Colonic mucosa (tissue), 4 donors: ENCODE data around the gene SYT1. TPM values are rescaled to one million over a fixed set of nuclear protein-coding genes. Genes with fewer than 3 reads are reported as not detected.

ENCODE experiments used
- DNase-seq: peaks from one replicate; pipeline ENCODE4 v3.0.0-alpha.2; 2020
- H3K27ac ChIP-seq: fragments of 200-600 bp; one replicate; pipeline ENCODE4 v1.8.0; 2021
- H3K27me3 ChIP-seq: fragments of 200-600 bp; one replicate; pipeline ENCODE4 v1.8.0; 2021
- H3K36me3 ChIP-seq: fragments of 200-600 bp; one replicate; pipeline ENCODE4 v1.8.0; 2021
- H3K4me1 ChIP-seq: fragments of 200-600 bp; one replicate; pipeline ENCODE4 v1.8.0; 2021; ENCODE audit warnings: mild to moderate bottlenecking
- H3K4me3 ChIP-seq: fragments of 200-600 bp; one replicate; pipeline ENCODE4 v1.8.0; 2021
- H3K9ac ChIP-seq, 2 donors: one replicate each; pipeline ENCODE4 v1.7.0; 2013; ENCODE audit warnings: control low read depth in 2 of 2, low read depth in 2 of 2, low read length in 2 of 2
- H3K9me3 ChIP-seq: fragments of 200-600 bp; one replicate; pipeline ENCODE4 v1.8.0; 2021
- CTCF ChIP-seq: fragments of 200-600 bp; IDR thresholded peaks from one replicate; pipeline ENCODE4 v1.8.0; 2022; ENCODE audit warnings: antibody characterized with exemption, mild to moderate bottlenecking
- intact Hi-C: fragments of 100-400 bp; cut with DNase I; formaldehyde crosslinking; loops from one replicate; pipeline ENCODE4 v1.14.1; 2022
- total RNA-seq, 2 donors: library from RNA; stranded (reverse); fragmentation: NEBNext Ultra II Directional in 1 of 2; extraction: Animal tissue kit (Norgen Biotek cat#: 25700) in 1 of 2; gene quantifications; one replicate each; pipeline ENCODE4 v1.2.1, GENCODE V29; 2021
- donor health status: healthy.
- donor health status: DM: no; HTN: no; CAD: no.
- donor health status: DM: no; HTN: no; CAD: no.

SYT1 gene
- total RNA-seq, 2 donors from 2014 or later, result 0.94 to 3.2 TPM

DNA sequence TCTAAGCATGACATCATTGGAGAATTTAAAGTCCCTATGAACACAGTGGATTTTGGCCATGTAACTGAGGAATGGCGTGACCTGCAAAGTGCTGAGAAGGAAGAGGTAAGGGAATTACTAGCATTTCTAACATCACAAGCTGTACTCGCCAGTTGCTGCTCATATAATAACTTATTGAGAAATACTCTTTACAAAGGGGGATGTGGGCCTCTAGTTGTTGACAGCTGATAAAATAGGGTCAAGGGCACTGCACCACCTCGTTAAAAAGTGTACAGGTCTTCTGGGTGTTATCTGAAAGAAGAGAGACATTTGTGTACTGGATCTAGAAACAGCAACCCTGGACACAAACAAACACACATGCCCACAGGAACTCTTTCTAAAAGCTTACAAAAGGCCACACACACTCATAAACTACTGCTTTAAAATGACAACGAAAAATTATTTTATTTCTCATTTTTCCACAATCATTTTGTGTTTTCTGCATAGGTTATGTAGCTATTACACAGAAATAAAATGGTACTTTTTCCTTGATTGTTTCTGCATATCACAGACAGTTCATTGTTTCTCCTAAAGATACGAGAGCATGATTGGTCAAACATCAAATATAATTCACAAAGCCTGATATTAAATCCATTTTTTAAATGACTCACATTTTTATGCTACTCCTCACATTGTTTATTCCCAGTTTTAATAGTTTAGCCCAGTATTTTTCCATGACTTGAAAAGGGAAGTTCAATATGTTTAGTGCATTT lies 435.0 kb downstream of the SYT1 start:
- intact Hi-C loops, result no loop called here

GRCh38 chr12:79300199-79300568 lies 435.6 kb downstream of the SYT1 start:
- intact Hi-C loops, result no loop called here
- TF ChIP-seq CTCF, result no peak

More for the DNA sequence above, 435.0 kb downstream of the SYT1 start:
- no peak overlapping the region for H3K27ac ChIP-seq
- no peak overlapping the region for H3K9ac ChIP-seq
- no peak for TF ChIP-seq CTCF
- H3K4me1 ChIP-seq, result no peaks in the 10 kb centered on the region
- no peak overlapping the region for H3K4me3 ChIP-seq
- H3K36me3 ChIP-seq, result no peaks in the 10 kb centered on the region
- DNase-seq, result no peak
- H3K27me3 ChIP-seq, result no peaks in the 10 kb centered on the region
- H3K9me3 ChIP-seq, result no peaks in the 10 kb centered on the region

DNA sequence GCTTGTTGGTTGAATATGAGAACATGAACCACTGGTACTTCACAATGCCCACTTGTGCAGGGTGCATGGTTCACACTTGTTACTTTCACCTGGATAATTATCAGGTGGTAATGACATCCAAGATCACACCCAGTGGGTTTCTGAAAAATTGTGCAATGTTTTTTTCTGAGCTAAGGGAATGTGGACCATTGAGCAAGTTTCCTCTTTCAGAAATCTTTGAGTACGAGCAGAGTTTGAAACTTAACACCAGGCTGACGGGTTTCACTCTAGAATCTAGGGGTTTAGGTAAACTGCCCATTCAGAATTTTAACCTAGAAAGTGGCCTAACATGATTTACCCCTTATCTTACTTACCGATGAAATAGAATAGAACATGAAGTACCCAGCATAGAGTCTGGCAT lies 436.6 kb downstream of the SYT1 start:
- no peak overlapping the region for H3K27ac ChIP-seq
- no peak overlapping the region for H3K4me3 ChIP-seq
- no peaks in the 10 kb centered on the region for H3K36me3 ChIP-seq
- H3K9me3 ChIP-seq, result no peaks in the 10 kb centered on the region
- no peak overlapping the region for H3K9ac ChIP-seq
- no peaks in the 10 kb centered on the region for H3K27me3 ChIP-seq
- no peak for DNase-seq
- intact Hi-C loops, result no loop called here
- TF ChIP-seq CTCF, result no peak
- H3K4me1 ChIP-seq, result no peaks in the 10 kb centered on the region

More at GRCh38 chr12:79300199-79300568, 435.6 kb downstream of the SYT1 start:
- Histone ChIP-seq H3K4me1 (no peaks in the 10 kb centered on the region), H3K27ac (no peak overlapping the region), H3K9ac (no peak overlapping the region), H3K27me3 (no peaks in the 10 kb centered on the region), H3K36me3 (no peaks in the 10 kb centered on the region), H3K4me3 (no peak overlapping the region), H3K9me3 (no peaks in the 10 kb centered on the region)
- DNase-seq, result no peak

GRCh38 chr12:79302162-79302814 lies 437.7 kb downstream of the SYT1 start:
- Histone ChIP-seq H3K9me3 (no peaks in the 10 kb centered on the region), H3K36me3 (no peaks in the 10 kb centered on the region), H3K4me1 (no peaks in the 10 kb centered on the region), H3K9ac (no peak overlapping the region), H3K27me3 (no peaks in the 10 kb centered on the region), H3K4me3 (no peak overlapping the region), H3K27ac (no peak overlapping the region)
- intact Hi-C loops, result no loop called here
- no peak for DNase-seq
- TF ChIP-seq CTCF, result no peak

- no peak overlapping the region for H3K9ac ChIP-seq
- no peaks in the 10 kb centered on the region for H3K27me3 ChIP-seq
- H3K4me3 ChIP-seq, result no peak overlapping the region
- no peaks in the 10 kb centered on the region for H3K9me3 ChIP-seq
- no peaks in the 10 kb centered on the region for H3K36me3 ChIP-seq
- no peak for TF ChIP-seq CTCF
- intact Hi-C loops, result no loop called here
- H3K27ac ChIP-seq, result no peak overlapping the region
- no peak for DNase-seq
- H3K4me1 ChIP-seq, result no peaks in the 10 kb centered on the region
Observed at GRCh38 chr12:79307340-79307739, 442.8 kb downstream of the SYT1 start.
